Measurements from ENCODE around the gene MAML2. TPM values are rescaled to one million over a fixed set of nuclear protein-coding genes. Genes with fewer than 3 reads are reported as not detected.

Gene MAML2
- total RNA-seq, 1 donor from 2014 or later: 1.3 TPM

- no peak for DNase-seq (ENCODE audit: low read depth)
- Histone ChIP-seq H3K36me3 (ENCODE audit: control insufficient read depth, insufficient read depth, low read length) (no peaks in the 10 kb centered on the region), H3K27me3 (ENCODE audit: control insufficient read depth, insufficient read depth, low read length) (no peaks in the 10 kb centered on the region), H3K4me3 (ENCODE audit: low read depth, low read length) (no peak overlapping the region)
- no peak for FAIRE-seq
- no peak for TF ChIP-seq CTCF (IDR thresholded peaks at IDR 0.05; ENCODE audit: insufficient read depth, low read length, severe bottlenecking)
Measured at GRCh38 chr11:96257036-96257435, 86.0 kb downstream of the MAML2 start.

DNA sequence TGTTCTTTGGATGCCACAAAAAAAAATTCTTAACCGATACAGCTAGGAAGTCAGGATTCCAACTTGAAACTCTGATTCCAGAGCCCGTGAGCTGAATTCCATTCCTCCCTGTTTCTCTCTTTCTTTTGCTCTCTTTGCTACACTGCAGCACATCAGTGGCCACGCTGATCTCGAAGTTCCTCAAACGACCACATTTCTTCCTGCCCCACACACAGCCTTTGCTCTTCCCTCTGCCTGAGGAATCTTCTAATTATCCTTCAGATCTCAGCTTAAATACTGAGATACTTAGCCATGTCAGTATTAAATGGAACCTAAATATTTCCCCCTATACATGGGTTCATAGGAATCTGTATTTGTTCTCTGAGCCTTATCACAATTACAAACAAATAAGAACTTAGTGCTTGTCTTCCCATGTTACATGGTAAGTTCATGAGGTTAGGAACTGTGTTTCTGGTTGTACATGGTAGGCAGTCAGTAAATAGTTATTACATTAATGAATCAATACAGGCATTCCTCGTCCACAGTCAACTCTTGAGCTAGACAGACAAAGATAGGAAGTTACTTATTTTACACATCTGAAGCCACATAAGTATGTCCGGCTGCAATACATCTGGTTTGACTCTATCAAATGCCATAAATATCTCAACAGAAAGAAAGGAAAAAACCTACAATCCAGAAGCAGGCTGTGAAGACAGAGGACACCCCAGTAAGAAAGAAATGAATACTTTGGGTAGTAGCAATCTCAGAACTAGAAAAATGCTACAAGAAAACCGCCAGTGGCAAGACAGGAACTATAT lies 86.6 kb downstream of the MAML2 start:
- Histone ChIP-seq H3K36me3 (ENCODE audit: control insufficient read depth, insufficient read depth, low read length) (no peaks in the 10 kb centered on the region), H3K4me3 (ENCODE audit: low read depth, low read length) (no peak overlapping the region), H3K27me3 (ENCODE audit: control insufficient read depth, insufficient read depth, low read length) (no peaks in the 10 kb centered on the region)
- DNase-seq (ENCODE audit: low read depth): no peak
- no peak for FAIRE-seq
- TF ChIP-seq CTCF (IDR thresholded peaks at IDR 0.05; ENCODE audit: insufficient read depth, low read length, severe bottlenecking): no peak

GRCh38 chr11:96254854-96255253 lies 88.1 kb downstream of the MAML2 start:
- FAIRE-seq (no peak), DNase-seq (ENCODE audit: low read depth) (no peak)
- no peak overlapping the region for H3K4me3 ChIP-seq (ENCODE audit: low read depth, low read length)
- no peaks in the 10 kb centered on the region for H3K36me3 ChIP-seq (ENCODE audit: control insufficient read depth, insufficient read depth, low read length)
- H3K27me3 ChIP-seq (ENCODE audit: control insufficient read depth, insufficient read depth, low read length): no peaks in the 10 kb centered on the region
- no peak for TF ChIP-seq CTCF (IDR thresholded peaks at IDR 0.05; ENCODE audit: insufficient read depth, low read length, severe bottlenecking)

- FAIRE-seq (no peak), DNase-seq (ENCODE audit: low read depth) (no peak)
- TF ChIP-seq CTCF (IDR thresholded peaks at IDR 0.05; ENCODE audit: insufficient read depth, low read length, severe bottlenecking): no peak
- no peak overlapping the region for H3K4me3 ChIP-seq (ENCODE audit: low read depth, low read length)
- H3K36me3 ChIP-seq (ENCODE audit: control insufficient read depth, insufficient read depth, low read length): no peaks in the 10 kb centered on the region
- no peaks in the 10 kb centered on the region for H3K27me3 ChIP-seq (ENCODE audit: control insufficient read depth, insufficient read depth, low read length)
Measured at GRCh38 chr11:96254087-96254486, 88.9 kb downstream of the MAML2 start.

DNA sequence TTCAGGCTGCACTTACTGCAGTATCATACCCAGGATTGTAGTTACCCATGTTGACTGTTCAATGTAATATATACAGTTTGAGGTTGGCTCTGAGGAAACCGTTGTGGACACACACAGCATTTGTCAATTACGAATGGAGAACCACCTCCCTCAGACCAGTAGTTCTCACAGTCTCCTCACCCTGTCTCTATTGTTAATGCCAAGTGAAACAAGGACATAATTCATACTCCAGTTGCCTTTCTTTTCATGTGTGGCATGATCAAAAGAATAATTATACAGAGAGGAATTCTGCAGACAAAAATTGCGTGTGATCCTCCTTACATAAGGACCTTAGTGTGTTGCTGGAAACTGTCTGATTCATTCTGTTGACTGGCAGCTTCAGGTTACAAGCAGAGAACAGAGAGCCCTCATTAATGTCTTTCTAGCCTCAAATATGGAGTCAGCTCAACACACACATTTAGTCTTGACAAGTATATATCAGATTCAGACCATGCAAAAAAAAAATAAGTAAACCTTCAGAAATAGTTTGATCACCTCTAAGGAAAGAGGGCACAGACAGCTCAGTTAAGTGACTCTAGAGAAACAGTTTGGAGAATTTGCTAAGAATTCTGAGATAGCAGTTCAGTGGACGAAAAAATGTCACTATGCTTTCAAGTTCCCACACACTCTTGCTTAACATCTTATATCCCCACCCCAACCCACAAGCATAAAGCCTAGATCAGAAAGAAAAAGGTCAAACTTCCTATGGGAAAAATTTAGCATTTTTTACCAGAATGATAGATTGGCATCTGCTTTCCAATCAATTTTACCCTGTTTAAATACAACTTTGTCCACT lies 96.1 kb downstream of the MAML2 start:
- H3K36me3 ChIP-seq (ENCODE audit: control insufficient read depth, insufficient read depth, low read length): no peaks in the 10 kb centered on the region
- DNase-seq (ENCODE audit: low read depth): peak; percentile 67
- no peaks in the 10 kb centered on the region for H3K27me3 ChIP-seq (ENCODE audit: control insufficient read depth, insufficient read depth, low read length)
- no peak for TF ChIP-seq CTCF (IDR thresholded peaks at IDR 0.05; ENCODE audit: insufficient read depth, low read length, severe bottlenecking)
- FAIRE-seq: no peak
- no peak overlapping the region for H3K4me3 ChIP-seq (ENCODE audit: low read depth, low read length)
